CD4-positive, alpha-beta T cell treated with Interferon alpha-2 for 1 hour (primary cell): ENCODE data around the gene AEN.

Experiments used
- DNase-seq, 2 donors: peaks; one replicate each; pipeline ENCODE4 v3.0.0-alpha.2; 2020 to 2022

Gene AEN

GRCh38 chr15:88634449-88634848 lies 13.3 kb downstream of the AEN start:
- DNase-seq = no peak

GRCh38 chr15:88635318-88635717 lies 14.2 kb downstream of the AEN start:
- DNase-seq = peak; percentile 66 to 81

GRCh38 chr15:88636050-88636449 lies 14.9 kb downstream of the AEN start:
- DNase-seq = peak; percentile 85 to 92

- DNase-seq = no peak
Observed at GRCh38 chr15:88636654-88637053, 15.5 kb downstream of the AEN start.

- DNase-seq = no peak
Observed at GRCh38 chr15:88637436-88637835, 16.3 kb downstream of the AEN start.

GRCh38 chr15:88637841-88638625 lies 16.9 kb downstream of the AEN start:
- no peak for DNase-seq

- peak; percentile 99 for DNase-seq
Observed at GRCh38 chr15:88638626-88639372, 17.7 kb downstream of the AEN start, which contains the start of gene ISG20. Gene ISG20 (plus strand): TSS chr15:88639016. CDS start chr15:88639367, 351 bp downstream.

- DNase-seq = peak in 1 of 2 donors; percentile 5
Observed at GRCh38 chr15:88641959-88642452, 20.9 kb downstream of the AEN start.

- DNase-seq = peak in 1 of 2 donors; percentile 13
Observed at GRCh38 chr15:88642514-88642913, 21.4 kb downstream of the AEN start.

- peak in 1 of 2 donors; percentile 17 for DNase-seq
Observed at GRCh38 chr15:88644741-88645140, 23.6 kb downstream of the AEN start.

GRCh38 chr15:88645171-88646087 lies 24.3 kb downstream of the AEN start:
- peak; percentile 1 to 7 for DNase-seq

GRCh38 chr15:88646088-88646405 lies 24.9 kb downstream of the AEN start:
- peak; percentile 0 to 20 for DNase-seq

- DNase-seq = peak in 1 of 2 donors; percentile 7
Observed at GRCh38 chr15:88646951-88647350, 25.8 kb downstream of the AEN start.

- peak in 1 of 2 donors; percentile 32 for DNase-seq
Observed at GRCh38 chr15:88647351-88648105, 26.4 kb downstream of the AEN start.

- peak; percentile 66 to 80 for DNase-seq
Observed at GRCh38 chr15:88648357-88649214, 27.4 kb downstream of the AEN start.

- peak; percentile 67 to 83 for DNase-seq
Observed at GRCh38 chr15:88649286-88649733, 28.2 kb downstream of the AEN start.

GRCh38 chr15:88649753-88650551 lies 28.8 kb downstream of the AEN start:
- DNase-seq = peak in 1 of 2 donors; percentile 14

- DNase-seq = no peak
Observed at GRCh38 chr15:88650556-88650955, 29.4 kb downstream of the AEN start.

GRCh38 chr15:88651136-88651732 lies 30.1 kb downstream of the AEN start:
- DNase-seq = no peak

- peak in 1 of 2 donors; percentile 32 for DNase-seq
Observed at GRCh38 chr15:88651971-88652370, 30.8 kb downstream of the AEN start.
